Renal cortex interstitium (tissue), 11 donors: ENCODE measurements around the gene LRRC15. TPM values are rescaled to one million over a fixed set of nuclear protein-coding genes. Genes with fewer than 3 reads are reported as not detected.

ENCODE experiments used
- DNase-seq, 11 donors: peaks; one replicate each; pipeline ENCODE4 v3.0.0-alpha.2; 2013; ENCODE audit warnings: low read depth in 9 of 11, low spot score in 4 of 11; ENCODE audit errors: extremely low read depth in 1 of 11
- polyA plus RNA-seq, 3 donors: library from polyadenylated mRNA; unstranded; fragments of 120-200 nt; gene quantifications; one replicate each; pipeline ENCODE4 v1.2.1, GENCODE V29; 2013; ENCODE audit not compliant: insufficient read length in 3 of 3

LRRC15 gene
- polyA plus RNA-seq, 3 donors = 0.05 to 0.08 (median 0.07) TPM

DNA sequence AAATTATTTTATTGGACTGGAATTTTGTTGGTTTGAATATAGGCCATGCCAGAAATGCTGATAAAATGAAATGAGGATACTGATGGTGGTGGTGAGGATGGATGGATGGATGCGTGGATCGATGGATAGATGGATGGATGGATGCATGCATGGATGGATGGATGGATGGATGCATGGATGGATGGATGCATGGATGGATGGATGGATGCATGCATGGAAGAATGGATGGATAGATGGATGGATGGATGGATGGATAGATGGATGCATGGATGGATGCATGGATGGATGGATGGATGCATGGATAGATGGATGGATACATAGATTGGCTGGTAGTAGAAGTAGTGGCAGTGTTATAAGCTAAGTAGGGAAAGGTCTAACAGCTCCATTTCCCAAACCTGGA, 58.5 kb downstream of the LRRC15 start:
- DNase-seq = no peak

DNA sequence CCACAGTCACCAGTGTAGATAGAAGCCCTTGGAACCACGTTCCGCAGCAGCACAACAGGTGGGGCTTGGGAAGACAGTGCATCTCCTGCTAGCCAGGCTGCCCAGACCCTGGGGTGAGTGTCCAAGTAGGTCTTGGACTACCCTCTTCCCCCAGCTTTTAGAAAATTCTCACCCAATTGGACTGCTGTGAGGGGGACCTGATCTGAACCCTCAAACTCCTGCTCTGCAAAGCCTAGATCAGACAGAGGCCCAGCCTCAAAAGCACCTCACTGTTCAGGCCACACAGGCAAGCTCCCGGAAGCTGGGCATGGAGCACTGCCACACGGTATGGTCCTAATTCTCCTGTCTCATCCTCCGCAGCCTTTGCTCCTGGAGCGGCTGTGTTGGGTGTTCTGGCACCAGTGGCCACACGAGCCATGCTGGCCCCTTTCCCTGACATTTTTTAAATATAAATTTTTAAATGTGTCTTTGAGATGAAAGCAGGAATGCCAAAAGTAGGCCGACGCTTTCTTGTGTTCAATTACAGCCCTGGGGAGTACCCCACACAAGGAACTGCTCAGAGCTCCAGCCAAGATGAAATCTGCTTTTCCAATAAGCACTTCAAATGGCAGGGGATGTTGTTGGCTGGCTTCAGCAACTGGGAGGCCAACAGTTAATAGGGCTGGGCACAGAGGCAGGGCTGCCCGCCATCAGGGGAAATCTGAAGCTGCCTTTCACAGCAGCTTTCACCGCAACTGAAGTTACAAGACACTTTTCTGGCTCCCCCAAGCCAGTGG, 59.3 kb downstream of the LRRC15 start:
- no peak for DNase-seq

DNA sequence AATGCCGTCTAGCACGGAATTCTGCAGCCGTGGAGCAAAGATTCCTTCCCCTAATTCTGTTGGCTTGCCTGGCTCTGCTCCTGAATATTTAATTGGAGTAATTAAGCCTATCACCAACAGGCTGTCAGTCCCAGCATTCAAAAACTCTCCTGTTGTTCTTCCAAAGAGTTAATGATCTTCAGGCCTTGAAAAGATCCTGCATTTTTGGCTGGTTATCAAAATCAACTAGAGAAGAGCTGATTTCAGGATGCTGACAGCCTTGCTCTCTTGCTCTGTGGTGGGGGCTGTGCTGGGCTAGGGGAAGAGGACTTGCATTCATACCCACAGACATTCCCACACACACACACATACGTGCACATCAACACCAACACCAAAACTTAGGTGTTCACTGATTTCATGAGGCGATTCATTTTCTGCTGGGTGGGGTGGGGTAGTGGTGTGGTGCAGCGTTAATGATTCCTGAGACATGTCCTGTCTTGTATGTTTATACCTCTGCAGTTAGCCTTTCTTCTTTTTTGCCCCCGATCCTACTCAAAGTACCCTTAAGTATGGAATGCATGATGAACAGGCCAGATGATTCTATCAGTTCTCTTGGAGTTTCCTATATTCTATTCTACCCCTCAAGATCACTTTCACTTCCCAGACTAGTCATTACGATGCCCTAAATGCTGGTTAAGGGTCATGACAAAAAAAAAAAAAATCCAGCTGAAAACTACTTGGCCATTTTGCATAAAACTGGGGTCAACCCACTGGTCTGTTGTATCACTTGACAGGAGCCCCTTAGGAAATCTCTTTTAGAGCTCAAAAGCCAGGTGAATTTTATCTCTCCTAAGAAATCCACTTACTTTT, 60.7 kb downstream of the LRRC15 start:
- DNase-seq = no peak

DNA sequence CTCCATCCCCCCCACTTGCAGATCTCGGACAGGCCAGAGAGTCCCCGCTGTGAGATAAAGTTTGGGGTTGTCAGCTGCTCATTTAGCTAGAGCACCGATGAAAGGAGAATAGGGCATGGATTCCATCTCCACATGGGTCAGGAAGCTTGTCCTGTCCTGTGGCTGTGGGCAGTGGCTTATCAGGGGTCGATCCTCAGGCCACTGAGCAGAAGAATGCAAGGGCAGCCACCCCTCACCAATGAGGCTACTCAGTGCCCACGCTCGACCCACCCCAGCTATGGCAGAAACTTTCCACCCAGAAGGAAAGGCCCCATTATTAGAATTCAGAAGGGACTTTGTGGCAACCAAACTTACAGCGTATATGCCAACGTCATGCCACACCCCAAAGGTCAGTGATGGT, 61.7 kb downstream of the LRRC15 start:
- DNase-seq = no peak

DNA sequence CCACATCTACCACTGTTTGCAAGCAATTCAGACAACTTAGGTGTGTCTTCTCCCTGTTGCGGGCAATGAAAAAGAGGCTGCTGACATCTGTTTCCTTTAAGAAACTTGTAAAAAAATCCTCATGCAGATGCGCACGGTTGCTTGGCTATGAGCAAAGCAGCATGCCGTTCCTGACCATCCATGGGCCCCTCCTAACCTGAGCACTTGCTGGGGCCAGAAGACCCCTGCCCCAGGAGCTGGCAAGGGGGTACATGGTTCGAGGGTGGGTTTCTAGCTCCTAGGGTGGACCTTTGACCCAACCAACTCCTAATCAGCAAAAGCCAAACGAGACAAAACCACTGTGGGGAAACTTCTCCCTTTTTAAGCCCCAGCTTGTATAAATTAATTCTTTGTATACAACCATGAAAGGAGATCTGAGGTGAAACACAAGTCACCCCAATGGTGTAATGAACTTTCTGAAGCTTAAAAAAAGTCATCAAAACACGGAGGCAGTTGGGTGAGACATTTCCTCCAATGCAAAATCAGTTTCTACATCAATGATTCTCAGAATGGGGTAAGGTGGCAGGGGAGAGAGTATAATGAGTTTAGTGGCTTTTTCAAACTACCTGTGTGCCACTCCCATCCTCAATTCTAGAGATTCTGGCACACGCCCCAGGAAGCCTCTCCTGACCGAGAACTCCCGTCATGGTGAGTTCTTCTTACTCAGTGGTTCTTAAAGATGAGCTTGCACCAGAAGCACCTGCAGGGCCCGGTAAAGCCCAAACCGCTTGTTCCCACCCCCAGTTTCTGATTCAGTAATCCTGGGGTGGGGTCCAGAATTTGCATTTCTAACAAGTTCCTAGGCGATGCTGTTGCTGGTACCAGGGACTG, 62.5 kb downstream of the LRRC15 start:
- DNase-seq = no peak

DNA sequence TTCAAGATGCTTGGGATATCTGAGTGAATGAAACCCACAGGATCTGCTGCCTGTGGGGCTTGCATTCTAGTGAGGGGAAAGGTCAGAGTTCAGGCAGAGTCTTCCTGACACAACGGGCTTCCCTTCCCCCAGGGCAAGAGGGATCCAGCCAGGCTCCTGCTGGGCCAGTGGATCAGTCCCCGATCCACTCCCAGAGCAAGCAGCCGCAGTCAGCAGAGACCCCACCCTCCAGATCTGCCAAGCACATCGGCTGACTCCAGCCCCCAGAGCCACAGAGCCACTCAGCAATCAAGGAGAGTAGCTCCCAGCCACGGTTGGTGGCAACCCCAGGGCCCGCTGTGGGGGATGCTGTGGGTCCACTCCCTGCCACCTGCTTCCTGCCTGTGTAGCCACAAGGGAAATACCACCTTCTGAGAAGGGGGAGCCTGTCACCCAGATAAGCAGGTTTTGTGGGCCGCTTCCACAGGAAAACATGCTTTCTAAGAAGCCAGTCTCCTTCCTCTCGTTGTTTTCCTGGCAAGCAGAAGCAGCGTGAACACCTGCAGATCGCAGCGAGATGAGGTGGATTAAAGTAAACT, 63.3 kb downstream of the LRRC15 start:
- DNase-seq = no peak

DNA sequence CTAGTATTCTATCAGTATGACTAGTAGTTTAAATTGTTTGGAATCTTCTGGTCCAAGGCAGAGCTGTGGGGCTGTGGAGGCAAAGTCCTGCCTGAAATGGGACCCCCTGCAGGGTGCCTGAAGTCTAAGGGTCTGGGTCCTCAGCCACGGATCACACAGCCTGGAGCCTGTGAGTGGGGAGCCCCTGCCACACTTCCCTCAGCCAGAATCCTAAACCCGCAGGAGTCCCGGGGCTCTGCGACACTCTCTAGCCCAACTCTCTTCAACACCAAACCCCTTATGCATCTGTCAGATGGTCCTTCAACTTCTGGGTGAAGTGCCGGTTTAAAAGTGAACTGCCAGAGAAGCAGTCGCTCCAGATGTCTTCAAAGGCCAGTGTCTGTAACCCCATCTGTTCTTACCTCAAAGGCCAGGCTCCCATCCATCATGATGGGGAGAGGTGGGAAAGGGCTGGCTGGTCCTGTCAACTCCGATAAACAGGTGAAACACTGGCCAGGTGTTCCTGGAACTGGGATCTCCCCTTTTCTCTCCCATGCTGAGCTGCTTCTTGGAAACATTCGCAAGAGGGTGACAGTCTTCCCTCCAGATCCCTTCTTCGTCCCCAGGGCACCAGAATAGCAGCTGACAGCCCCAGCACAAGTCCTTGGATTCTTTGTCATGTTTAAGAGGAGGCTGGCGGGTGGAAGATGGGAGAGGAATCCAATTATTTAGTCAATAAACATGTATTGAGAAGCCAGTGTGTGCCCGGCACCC, 64.0 kb downstream of the LRRC15 start:
- no peak for DNase-seq

Other genes with a start within 250 kb of the LRRC15 start
- gene HES1, start 233.6 kb downstream of the LRRC15 start, polyA plus RNA-seq = 10 to 100 TPM; 73.7 to 94.9 (median 76.1) TPM
- gene CPN2, start 18.4 kb downstream of the LRRC15 start, polyA plus RNA-seq = under 1 TPM; 0.38 to 0.82 (median 0.51) TPM
- gene GP5, start 29.5 kb upstream of the LRRC15 start, polyA plus RNA-seq = under 1 TPM; 0.51 to 0.95 (median 0.69) TPM
- gene ATP13A3, start 117.3 kb upstream of the LRRC15 start, polyA plus RNA-seq = 100 to 1,000 TPM in 2 of 3 donors, 10 to 100 TPM in 1; 94.1 to 114 (median 106) TPM